22Rv1 (cell line): ENCODE measurements around the gene NAA25.

ENCODE experiments used
- ZFX ChIP-seq: fragments of 450-650 bp; IDR thresholded peaks from 2 replicates; pipeline ENCODE4 v1.6.1; 2017; ENCODE audit warnings: antibody characterized with exemption, borderline replicate concordance
- TF ChIP-seq, protein P1 (sequence below): fragments of 450-650 bp; IDR thresholded peaks from 2 replicates; pipeline ENCODE4 v1.5.1; 2017; ENCODE audit warnings: mild to moderate bottlenecking

DNA sequence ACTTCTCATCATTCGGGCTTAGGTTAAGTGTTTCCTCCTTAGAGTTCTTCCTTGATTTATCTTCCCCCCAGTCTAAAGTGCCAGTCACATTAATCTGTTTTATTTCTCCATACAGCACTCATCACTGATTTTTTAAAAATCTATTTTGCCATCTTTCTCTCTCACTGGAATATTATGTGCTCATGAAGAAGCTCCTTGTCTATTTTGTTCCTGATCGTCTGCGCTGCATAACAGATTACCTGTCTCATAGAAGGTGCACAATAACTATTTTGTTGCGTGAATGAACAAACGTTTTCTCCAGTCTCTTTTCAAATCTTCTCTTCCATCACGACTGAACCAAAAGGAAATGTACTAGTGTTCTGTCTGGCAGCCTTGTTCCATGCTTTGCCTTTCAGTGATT is 92.6 kb downstream of the NAA25 start:
- TF ChIP-seq, protein P1, sequence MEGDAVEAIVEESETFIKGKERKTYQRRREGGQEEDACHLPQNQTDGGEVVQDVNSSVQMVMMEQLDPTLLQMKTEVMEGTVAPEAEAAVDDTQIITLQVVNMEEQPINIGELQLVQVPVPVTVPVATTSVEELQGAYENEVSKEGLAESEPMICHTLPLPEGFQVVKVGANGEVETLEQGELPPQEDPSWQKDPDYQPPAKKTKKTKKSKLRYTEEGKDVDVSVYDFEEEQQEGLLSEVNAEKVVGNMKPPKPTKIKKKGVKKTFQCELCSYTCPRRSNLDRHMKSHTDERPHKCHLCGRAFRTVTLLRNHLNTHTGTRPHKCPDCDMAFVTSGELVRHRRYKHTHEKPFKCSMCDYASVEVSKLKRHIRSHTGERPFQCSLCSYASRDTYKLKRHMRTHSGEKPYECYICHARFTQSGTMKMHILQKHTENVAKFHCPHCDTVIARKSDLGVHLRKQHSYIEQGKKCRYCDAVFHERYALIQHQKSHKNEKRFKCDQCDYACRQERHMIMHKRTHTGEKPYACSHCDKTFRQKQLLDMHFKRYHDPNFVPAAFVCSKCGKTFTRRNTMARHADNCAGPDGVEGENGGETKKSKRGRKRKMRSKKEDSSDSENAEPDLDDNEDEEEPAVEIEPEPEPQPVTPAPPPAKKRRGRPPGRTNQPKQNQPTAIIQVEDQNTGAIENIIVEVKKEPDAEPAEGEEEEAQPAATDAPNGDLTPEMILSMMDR: no peak
- TF ChIP-seq ZFX: no peak
